Activated CD8-positive, alpha-beta T cell treated with anti-CD3 and anti-CD28 coated beads, Interleukin-2, amount 10 ng/mL, durations not matched to agents 7 days and 5 days (primary cell): ENCODE data around the gene UBR3. TPM values are rescaled to one million over a fixed set of nuclear protein-coding genes. Genes with fewer than 3 reads are reported as not detected.

Experiments used
- ATAC-seq: fragments of 150-1000 bp; cut with Tn5 transposase; one replicate; pipeline ENCODE4 v1.10.0; 2021; ENCODE audit warnings: moderate library complexity
- CTCF ChIA-PET: fragments of 350-600 bp; sonication (Branson Sonifier 250); formaldehyde crosslinking; loops from one replicate; lab custom pipeline; 2021; ENCODE audit warnings: antibody characterized with exemption; lab: Charles Lee
- POLR2A ChIA-PET: fragments of 350-600 bp; sonication (Branson Sonifier 250); formaldehyde crosslinking; loops from one replicate; lab custom pipeline; 2021; ENCODE audit warnings: antibody characterized with exemption; lab: Charles Lee
- DNase-seq: peaks from one replicate; pipeline ENCODE4 v3.0.0-alpha.2; 2020
- H3K27ac Mint-ChIP-seq: one replicate; pipeline ENCODE4 v1.8.0; 2021; ENCODE audit warnings: mild to moderate bottlenecking, mixed read lengths
- H3K27me3 Mint-ChIP-seq: one replicate; pipeline ENCODE4 v1.8.0; 2021; ENCODE audit warnings: low read depth, mixed read lengths
- H3K36me3 Mint-ChIP-seq: one replicate; pipeline ENCODE4 v1.8.0; 2021; ENCODE audit warnings: low read depth, mixed read lengths
- H3K4me1 Mint-ChIP-seq: one replicate; pipeline ENCODE4 v1.8.0; 2021; ENCODE audit warnings: low read depth, mixed read lengths
- H3K4me3 Mint-ChIP-seq: one replicate; pipeline ENCODE4 v1.8.0; 2021; ENCODE audit warnings: mild to moderate bottlenecking, mixed read lengths
- H3K9me3 Mint-ChIP-seq: one replicate; pipeline ENCODE4 v1.8.0; 2022; ENCODE audit warnings: mixed read lengths; ENCODE audit not compliant: insufficient read depth
- total RNA-seq, 2 experiments: library from RNA; stranded (reverse); gene quantifications; one replicate each; pipeline ENCODE4 v1.2.3, GENCODE V29; 2021

UBR3 gene
- total RNA-seq, 2 experiments from 2014 or later: 20.8 to 21.5 TPM

- Mint-ChIP-seq H3K27me3 (no peaks in the 10 kb centered on the region), H3K36me3 (peaks cover 28% of the 10 kb centered on the region), H3K9me3 (peaks cover 19% of the 10 kb centered on the region), H3K4me1 (peaks cover 2% of the 10 kb centered on the region), H3K4me3 (no peak overlapping the region), H3K27ac (no peak overlapping the region)
- DNase-seq (no peak), ATAC-seq (no peak)
- CTCF ChIA-PET: no interaction called here
- POLR2A ChIA-PET: no interaction called here
Measured at GRCh38 chr2:169980001-169980400, 152.7 kb downstream of the UBR3 start.

- ChIA-PET POLR2A (no interaction called here), CTCF (no interaction called here)
- no peak overlapping the region for H3K4me3 Mint-ChIP-seq
- no peak for DNase-seq
- peaks cover 13% of the 10 kb centered on the region for H3K9me3 Mint-ChIP-seq
- peaks cover 2% of the 10 kb centered on the region for H3K4me1 Mint-ChIP-seq
- ATAC-seq: no peak
- H3K27me3 Mint-ChIP-seq: no peaks in the 10 kb centered on the region
- peaks cover 24% of the 10 kb centered on the region for H3K36me3 Mint-ChIP-seq
- no peak overlapping the region for H3K27ac Mint-ChIP-seq
Measured at GRCh38 chr2:169980643-169981042, 153.4 kb downstream of the UBR3 start.

- Mint-ChIP-seq H3K4me1 (peaks cover 2% of the 10 kb centered on the region), H3K27me3 (no peaks in the 10 kb centered on the region), H3K36me3 (peaks cover 4% of the 10 kb centered on the region), H3K4me3 (no peak overlapping the region), H3K27ac (no peak overlapping the region), H3K9me3 (no peaks in the 10 kb centered on the region)
- CTCF ChIA-PET: no interaction called here
- POLR2A ChIA-PET: no interaction called here
- DNase-seq (no peak), ATAC-seq (no peak)
Measured at GRCh38 chr2:169982929-169983328, 155.7 kb downstream of the UBR3 start.

- ChIA-PET POLR2A (no interaction called here), CTCF (no interaction called here)
- H3K4me1 Mint-ChIP-seq: peaks cover 2% of the 10 kb centered on the region
- no peak overlapping the region for H3K4me3 Mint-ChIP-seq
- DNase-seq: no peak
- no peaks in the 10 kb centered on the region for H3K27me3 Mint-ChIP-seq
- H3K9me3 Mint-ChIP-seq: no peaks in the 10 kb centered on the region
- no peak for ATAC-seq
- no peak overlapping the region for H3K27ac Mint-ChIP-seq
- H3K36me3 Mint-ChIP-seq: no peaks in the 10 kb centered on the region
Measured at GRCh38 chr2:169983506-169983905, 156.3 kb downstream of the UBR3 start.

GRCh38 chr2:169984145-169984544 is 156.9 kb downstream of the UBR3 start:
- H3K9me3 Mint-ChIP-seq: no peaks in the 10 kb centered on the region
- no peak overlapping the region for H3K4me3 Mint-ChIP-seq
- H3K27ac Mint-ChIP-seq: no peak overlapping the region
- DNase-seq (no peak), ATAC-seq (no peak)
- peaks cover 2% of the 10 kb centered on the region for H3K36me3 Mint-ChIP-seq
- peaks cover 2% of the 10 kb centered on the region for H3K4me1 Mint-ChIP-seq
- CTCF ChIA-PET: no interaction called here
- POLR2A ChIA-PET: no interaction called here
- no peaks in the 10 kb centered on the region for H3K27me3 Mint-ChIP-seq

GRCh38 chr2:169994752-169995151 is 167.5 kb downstream of the UBR3 start:
- POLR2A ChIA-PET: no interaction called here

DNA sequence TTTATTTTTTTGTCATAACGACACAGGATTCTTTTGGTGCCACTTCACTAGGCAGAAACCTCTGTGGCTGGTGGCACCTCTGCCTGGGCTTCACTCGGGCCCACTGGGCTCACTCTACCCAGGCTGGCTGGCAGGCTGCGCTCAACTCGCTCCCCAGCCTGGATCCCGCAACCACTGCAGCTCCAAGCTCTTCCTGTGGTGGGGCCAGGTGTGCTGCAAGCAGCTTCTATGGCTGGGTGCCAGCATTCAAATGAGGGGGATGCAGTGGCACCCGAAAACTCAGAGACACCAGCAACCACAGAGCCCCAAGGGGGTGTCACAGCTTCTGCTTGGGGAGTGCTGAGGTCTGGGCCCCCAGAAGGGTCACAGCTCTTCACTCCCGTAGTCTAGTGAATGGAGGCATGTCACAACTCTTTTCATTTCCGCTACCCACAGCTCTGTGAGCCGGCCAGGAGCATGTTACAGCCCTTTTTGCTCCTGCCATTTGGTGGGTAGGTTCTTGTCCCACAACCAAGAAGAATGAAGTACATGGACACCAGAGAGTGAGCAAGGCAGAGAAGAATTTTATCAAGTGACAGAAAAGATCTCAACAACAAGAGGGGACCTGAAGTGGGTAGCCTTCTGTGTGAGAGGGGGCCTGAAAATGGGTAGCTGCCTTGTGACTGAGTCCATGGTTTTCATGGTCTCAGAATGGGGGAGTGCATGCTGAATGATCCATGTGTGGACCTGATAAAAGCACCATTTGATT is 170.1 kb downstream of the UBR3 start:
- no peak overlapping the region for H3K27ac Mint-ChIP-seq
- no peak for DNase-seq
- CTCF ChIA-PET: no interaction called here
- POLR2A ChIA-PET: no interaction called here
- H3K9me3 Mint-ChIP-seq: no peaks in the 10 kb centered on the region
- H3K27me3 Mint-ChIP-seq: no peaks in the 10 kb centered on the region
- peaks cover 18% of the 10 kb centered on the region for H3K36me3 Mint-ChIP-seq
- no peak for ATAC-seq
- peaks cover 3% of the 10 kb centered on the region for H3K4me1 Mint-ChIP-seq
- H3K4me3 Mint-ChIP-seq: no peak overlapping the region

More at GRCh38 chr2:169994752-169995151, 167.5 kb downstream of the UBR3 start:
- ATAC-seq: no peak
- CTCF ChIA-PET: no interaction called here
- Mint-ChIP-seq H3K4me1 (no peaks in the 10 kb centered on the region), H3K27me3 (no peaks in the 10 kb centered on the region), H3K27ac (no peak overlapping the region), H3K36me3 (peaks cover 17% of the 10 kb centered on the region), H3K9me3 (no peaks in the 10 kb centered on the region), H3K4me3 (no peak overlapping the region)
- no peak for DNase-seq

- peaks cover 3% of the 10 kb centered on the region for H3K4me1 Mint-ChIP-seq
- ATAC-seq: no peak
- peaks cover 27% of the 10 kb centered on the region for H3K36me3 Mint-ChIP-seq
- POLR2A ChIA-PET: no interaction called here
- CTCF ChIA-PET: no interaction called here
- DNase-seq: no peak
- H3K4me3 Mint-ChIP-seq: no peak overlapping the region
- no peaks in the 10 kb centered on the region for H3K9me3 Mint-ChIP-seq
- H3K27me3 Mint-ChIP-seq: no peaks in the 10 kb centered on the region
- H3K27ac Mint-ChIP-seq: no peak overlapping the region
Measured at GRCh38 chr2:169999054-169999453, 171.8 kb downstream of the UBR3 start.

GRCh38 chr2:170002096-170002495 is 174.8 kb downstream of the UBR3 start:
- H3K27me3 Mint-ChIP-seq: no peaks in the 10 kb centered on the region
- ChIA-PET POLR2A (no interaction called here), CTCF (no interaction called here)
- H3K4me1 Mint-ChIP-seq: peaks cover 3% of the 10 kb centered on the region
- no peaks in the 10 kb centered on the region for H3K9me3 Mint-ChIP-seq
- ATAC-seq (no peak), DNase-seq (no peak)
- H3K36me3 Mint-ChIP-seq: peaks cover 25% of the 10 kb centered on the region
- H3K4me3 Mint-ChIP-seq: no peak overlapping the region
- no peak overlapping the region for H3K27ac Mint-ChIP-seq

- Mint-ChIP-seq H3K9me3 (no peaks in the 10 kb centered on the region), H3K27ac (no peak overlapping the region), H3K4me3 (no peak overlapping the region), H3K27me3 (no peaks in the 10 kb centered on the region), H3K36me3 (peaks cover 16% of the 10 kb centered on the region), H3K4me1 (peaks cover 3% of the 10 kb centered on the region)
- ChIA-PET POLR2A (no interaction called here), CTCF (no interaction called here)
- DNase-seq: no peak
- no peak for ATAC-seq
Measured at GRCh38 chr2:170005702-170006101, 178.4 kb downstream of the UBR3 start.

GRCh38 chr2:170006587-170007325 is 179.5 kb downstream of the UBR3 start:
- no peak for ATAC-seq
- H3K27me3 Mint-ChIP-seq: no peaks in the 10 kb centered on the region
- H3K27ac Mint-ChIP-seq: no peak overlapping the region
- ChIA-PET CTCF (no interaction called here), POLR2A (no interaction called here)
- no peak overlapping the region for H3K4me3 Mint-ChIP-seq
- H3K4me1 Mint-ChIP-seq: peaks cover 3% of the 10 kb centered on the region
- DNase-seq: no peak
- H3K36me3 Mint-ChIP-seq: peaks cover 16% of the 10 kb centered on the region
- no peaks in the 10 kb centered on the region for H3K9me3 Mint-ChIP-seq

DNA sequence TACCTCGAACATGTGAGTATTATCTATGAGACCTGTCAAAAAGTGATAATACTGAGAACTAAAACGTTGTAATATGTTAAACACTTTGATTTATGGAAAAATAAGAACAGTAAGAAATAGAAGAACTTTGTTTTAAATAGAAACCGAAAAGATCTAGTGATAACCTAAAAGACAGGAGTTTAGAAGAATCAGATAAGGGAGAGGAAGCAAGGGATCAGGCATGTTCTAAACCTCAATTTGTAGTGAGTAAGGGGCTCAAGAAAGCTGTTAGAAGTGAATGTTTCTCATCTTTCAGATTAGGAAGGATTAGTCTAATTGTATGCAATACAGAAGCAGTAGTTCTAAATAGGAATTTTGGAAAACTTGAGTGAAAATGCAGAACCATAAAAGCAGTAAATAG is 182.0 kb downstream of the UBR3 start:
- Mint-ChIP-seq H3K4me3 (no peak overlapping the region), H3K36me3 (peaks cover under 1% of the 10 kb centered on the region), H3K27ac (no peak overlapping the region), H3K9me3 (no peaks in the 10 kb centered on the region), H3K4me1 (no peaks in the 10 kb centered on the region), H3K27me3 (no peaks in the 10 kb centered on the region)
- CTCF ChIA-PET: no interaction called here
- DNase-seq (no peak), ATAC-seq (no peak)
- POLR2A ChIA-PET: no interaction called here
